ENCODE results near the gene FAM81A. TPM values are rescaled to one million over a fixed set of nuclear protein-coding genes. Genes with fewer than 3 reads are reported as not detected.
"Not testable (repeated sequence)": the region's sequence is repeated elsewhere in the genome, so short reads cannot be mapped to it uniquely, and the experiment has no call there.

The FAM81A gene
- total RNA-seq, 1 donor from 2014 or later, result 0.41 TPM

- no peak overlapping the region for H3K4me3 Mint-ChIP-seq
- no peaks in the 10 kb centered on the region for H3K79me2 ChIP-seq (ENCODE audit: low read depth)
- no peaks in the 10 kb centered on the region for H4K20me1 ChIP-seq (ENCODE audit: low read depth)
- TF ChIP-seq EZH2phosphoT487 (IDR thresholded peaks at IDR 0.05) (no peak), CTCF (IDR thresholded peaks at IDR 0.05) (no peak), EZH2 (IDR thresholded peaks at IDR 0.05) (no peak)
- H3K9me3 ChIP-seq (ENCODE audit: low read depth), result no peaks in the 10 kb centered on the region
- H3K27me3 Mint-ChIP-seq (ENCODE audit: insufficient read depth, low read depth), result peaks cover 2% of the 10 kb centered on the region
- H3K9ac ChIP-seq, result no peak overlapping the region
- no peaks in the 10 kb centered on the region for H3F3A ChIP-seq (ENCODE audit: low read depth)
- H3K36me3 Mint-ChIP-seq, result no peaks in the 10 kb centered on the region
- H3K27ac Mint-ChIP-seq, result no peak overlapping the region
- H3K4me2 ChIP-seq, result no peak overlapping the region
- H2AFZ ChIP-seq (replicated peaks), result no peak overlapping the region
- H3K4me3 ChIP-seq, result no peak overlapping the region
- H3K9me3 Mint-ChIP-seq, result peaks cover 3% of the 10 kb centered on the region
- no peaks in the 10 kb centered on the region for H3K4me1 ChIP-seq
- no peak overlapping the region for H3K27ac ChIP-seq
- no peaks in the 10 kb centered on the region for H3K36me3 ChIP-seq
- no peak for DNase-seq (ENCODE audit: low spot score)
- H3K4me1 Mint-ChIP-seq, result no peaks in the 10 kb centered on the region
- H3K27me3 ChIP-seq, result no peaks in the 10 kb centered on the region
Observed at GRCh38 chr15:59473226-59473625, 35.2 kb downstream of the FAM81A start.

GRCh38 chr15:59475161-59475560 lies 37.2 kb downstream of the FAM81A start:
- H3K27me3 Mint-ChIP-seq (ENCODE audit: insufficient read depth, low read depth); H3K4me2 ChIP-seq; H3K79me2 ChIP-seq (ENCODE audit: low read depth); DNase-seq (ENCODE audit: low spot score); H3K9ac ChIP-seq; H3K4me3 Mint-ChIP-seq; H4K20me1 ChIP-seq (ENCODE audit: low read depth); H3K27ac Mint-ChIP-seq; H3K4me1 Mint-ChIP-seq; H3K9me3 ChIP-seq (ENCODE audit: low read depth); H3K4me1 ChIP-seq; H3K36me3 Mint-ChIP-seq; H3K27ac ChIP-seq; H3K36me3 ChIP-seq; H2AFZ ChIP-seq (replicated peaks); H3K27me3 ChIP-seq; H3K9me3 Mint-ChIP-seq; H3F3A ChIP-seq (ENCODE audit: low read depth); H3K4me3 ChIP-seq: not testable (repeated sequence)

- Histone ChIP-seq H3K9ac (no peak overlapping the region), H3K27me3 (no peaks in the 10 kb centered on the region), H3F3A (ENCODE audit: low read depth) (no peaks in the 10 kb centered on the region), H3K27ac (no peak overlapping the region), H3K4me3 (no peak overlapping the region), H2AFZ (replicated peaks) (no peak overlapping the region), H3K4me1 (no peaks in the 10 kb centered on the region), H3K9me3 (ENCODE audit: low read depth) (no peaks in the 10 kb centered on the region), H3K4me2 (no peak overlapping the region), H4K20me1 (ENCODE audit: low read depth) (no peaks in the 10 kb centered on the region), H3K36me3 (no peaks in the 10 kb centered on the region), H3K79me2 (ENCODE audit: low read depth) (no peaks in the 10 kb centered on the region)
- Mint-ChIP-seq H3K4me3 (no peak overlapping the region), H3K27me3 (ENCODE audit: insufficient read depth, low read depth) (peaks cover 4% of the 10 kb centered on the region), H3K36me3 (peaks cover 3% of the 10 kb centered on the region), H3K4me1 (no peaks in the 10 kb centered on the region), H3K9me3 (peaks cover 11% of the 10 kb centered on the region), H3K27ac (no peak overlapping the region)
- TF ChIP-seq CTCF (IDR thresholded peaks at IDR 0.05), result no peak
- no peak for TF ChIP-seq EZH2 (IDR thresholded peaks at IDR 0.05)
- no peak for TF ChIP-seq EZH2phosphoT487 (IDR thresholded peaks at IDR 0.05)
- no peak for DNase-seq (ENCODE audit: low spot score)
Observed at GRCh38 chr15:59484399-59484798, 46.4 kb downstream of the FAM81A start.

GRCh38 chr15:59485036-59485435 lies 47.0 kb downstream of the FAM81A start:
- Histone ChIP-seq H3K79me2 (ENCODE audit: low read depth) (no peaks in the 10 kb centered on the region), H3K36me3 (no peaks in the 10 kb centered on the region), H3K27ac (no peak overlapping the region), H3K4me1 (no peaks in the 10 kb centered on the region), H3K9me3 (ENCODE audit: low read depth) (no peaks in the 10 kb centered on the region), H4K20me1 (ENCODE audit: low read depth) (no peaks in the 10 kb centered on the region), H2AFZ (replicated peaks) (no peak overlapping the region), H3K4me2 (no peak overlapping the region), H3K9ac (no peak overlapping the region), H3F3A (ENCODE audit: low read depth) (no peaks in the 10 kb centered on the region), H3K27me3 (no peaks in the 10 kb centered on the region), H3K4me3 (no peak overlapping the region)
- DNase-seq (ENCODE audit: low spot score), result no peak
- Mint-ChIP-seq H3K4me3 (no peak overlapping the region), H3K4me1 (no peaks in the 10 kb centered on the region), H3K27me3 (ENCODE audit: insufficient read depth, low read depth) (peaks cover 4% of the 10 kb centered on the region), H3K27ac (no peak overlapping the region), H3K9me3 (peaks cover 16% of the 10 kb centered on the region), H3K36me3 (peaks cover 3% of the 10 kb centered on the region)
- TF ChIP-seq EZH2phosphoT487 (IDR thresholded peaks at IDR 0.05) (no peak), EZH2 (IDR thresholded peaks at IDR 0.05) (no peak), CTCF (IDR thresholded peaks at IDR 0.05) (no peak)

- not testable (repeated sequence) for H3K27me3 Mint-ChIP-seq (ENCODE audit: insufficient read depth, low read depth); H3K4me2 ChIP-seq; H3K4me3 Mint-ChIP-seq; H3K27me3 ChIP-seq; H3K4me1 ChIP-seq; H3K9ac ChIP-seq; H3K4me3 ChIP-seq; H3K36me3 Mint-ChIP-seq; H3K9me3 ChIP-seq (ENCODE audit: low read depth); H3K79me2 ChIP-seq (ENCODE audit: low read depth); H3K27ac Mint-ChIP-seq; H3F3A ChIP-seq (ENCODE audit: low read depth); H3K36me3 ChIP-seq; DNase-seq (ENCODE audit: low spot score); H3K27ac ChIP-seq; H4K20me1 ChIP-seq (ENCODE audit: low read depth); H2AFZ ChIP-seq (replicated peaks); H3K4me1 Mint-ChIP-seq
- H3K9me3 Mint-ChIP-seq, result peaks cover 19% of the 10 kb centered on the region
Observed at GRCh38 chr15:59489485-59489884, 51.5 kb downstream of the FAM81A start.
